Measurements from ENCODE around the gene RCL1.

The RCL1 gene

DNA sequence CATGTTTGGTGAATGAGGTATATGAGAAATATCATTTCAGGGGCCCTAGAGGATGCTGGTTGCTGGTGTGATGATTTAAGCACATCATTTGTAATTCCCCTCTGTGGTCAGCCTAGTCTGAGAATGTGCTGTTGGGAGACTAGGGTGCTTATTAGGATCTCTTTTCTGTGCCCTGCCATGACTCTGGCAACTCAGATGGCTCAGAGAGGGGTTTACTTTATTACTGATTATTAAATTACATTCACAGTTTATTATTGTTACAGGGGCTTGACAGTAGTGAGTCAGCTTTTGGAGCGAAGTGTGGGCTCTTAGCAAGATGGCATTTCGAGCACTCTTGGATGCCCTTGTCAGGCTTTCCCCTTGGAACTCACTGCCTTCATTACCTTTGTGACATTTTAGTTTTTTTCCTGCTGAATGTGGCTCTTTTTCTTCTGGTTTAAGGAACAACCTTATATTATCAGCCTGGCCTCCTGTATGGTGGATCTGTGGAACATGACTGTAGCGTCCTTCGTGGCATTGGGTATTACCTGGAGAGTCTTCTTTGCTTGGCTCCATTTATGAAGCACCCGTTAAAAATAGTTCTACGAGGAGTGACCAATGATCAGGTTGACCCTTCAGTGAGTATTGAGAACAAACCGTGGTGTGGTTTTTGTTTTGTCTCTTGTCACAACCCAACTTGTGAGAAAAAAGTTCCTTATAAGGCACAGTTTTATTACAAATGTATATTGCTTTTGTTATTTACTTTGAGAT lies 33.8 kb downstream of the RCL1 start:
- TF ChIP-seq CTCF (IDR thresholded peaks at IDR 0.05; ENCODE audit: low read depth, low read length) = no peak
- no peak for DNase-seq (ENCODE audit: low read depth in 2 of 2)
- H3K4me3 ChIP-seq (replicated peaks in 1 of 2; ENCODE audit: low read depth in 2 of 2, low read length in 2 of 2) = no peak overlapping the region

DNA sequence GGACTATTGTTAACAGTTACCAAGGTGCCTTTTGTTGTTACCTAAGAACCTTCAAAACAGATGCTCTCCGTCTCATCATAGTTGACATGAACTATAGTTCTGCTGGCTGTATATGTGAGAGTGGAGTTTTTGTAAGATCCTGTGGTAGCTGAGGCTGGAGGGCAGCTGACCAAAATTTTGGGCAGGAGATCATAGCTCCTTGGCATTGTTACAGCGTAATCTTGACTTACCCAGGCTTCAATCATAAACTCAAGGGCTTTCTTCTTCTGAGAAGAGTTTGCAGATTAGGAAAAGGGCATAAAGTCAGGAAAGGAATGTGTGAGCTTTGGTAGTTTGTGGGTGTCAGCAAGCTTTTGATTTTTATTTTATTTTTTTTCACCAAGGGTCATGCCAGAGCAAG lies 34.5 kb downstream of the RCL1 start:
- TF ChIP-seq CTCF (IDR thresholded peaks at IDR 0.05; ENCODE audit: low read depth, low read length) = no peak
- H3K4me3 ChIP-seq (replicated peaks in 1 of 2; ENCODE audit: low read depth in 2 of 2, low read length in 2 of 2) = no peak overlapping the region
- no peak for DNase-seq (ENCODE audit: low read depth in 2 of 2)

- TF ChIP-seq CTCF (IDR thresholded peaks at IDR 0.05; ENCODE audit: low read depth, low read length) = no peak
- peak; percentile 55 to 58 for DNase-seq (ENCODE audit: low read depth in 2 of 2)
- H3K4me3 ChIP-seq (replicated peaks in 1 of 2; ENCODE audit: low read depth in 2 of 2, low read length in 2 of 2) = no peak overlapping the region
These were observed 36.0 kb downstream of the RCL1 start for GRCh38 chr9:4828761-4829160.

GRCh38 chr9:4829969-4830368 lies 37.2 kb downstream of the RCL1 start:
- H3K4me3 ChIP-seq (replicated peaks in 1 of 2; ENCODE audit: low read depth in 2 of 2, low read length in 2 of 2) = no peak overlapping the region
- peak in 1 of 2 donors; percentile 48 for DNase-seq (ENCODE audit: low read depth in 2 of 2)
- no peak for TF ChIP-seq CTCF (IDR thresholded peaks at IDR 0.05; ENCODE audit: low read depth, low read length)

DNA sequence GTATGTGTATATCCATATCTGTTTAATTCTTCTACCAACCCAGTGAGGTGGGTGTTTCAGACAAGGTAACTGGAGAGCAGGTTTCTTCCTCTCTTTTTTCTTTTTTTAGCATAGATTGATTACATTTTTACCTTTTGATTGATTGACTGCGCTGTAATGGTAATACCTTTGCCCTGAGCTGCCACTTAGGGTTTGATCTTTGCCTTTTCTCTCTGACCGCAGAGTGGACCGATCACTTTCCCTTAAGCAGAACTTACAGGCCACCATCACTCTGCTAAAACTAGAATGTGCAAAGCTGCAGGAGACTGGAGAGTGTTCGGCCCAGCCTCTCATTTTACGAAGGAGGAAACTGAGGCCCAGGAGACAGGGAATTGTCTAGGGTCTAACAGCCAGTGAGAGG lies 38.0 kb downstream of the RCL1 start:
- DNase-seq (ENCODE audit: low read depth in 2 of 2) = no peak
- TF ChIP-seq CTCF (IDR thresholded peaks at IDR 0.05; ENCODE audit: low read depth, low read length) = no peak
- H3K4me3 ChIP-seq (replicated peaks in 1 of 2; ENCODE audit: low read depth in 2 of 2, low read length in 2 of 2) = no peak overlapping the region

DNA sequence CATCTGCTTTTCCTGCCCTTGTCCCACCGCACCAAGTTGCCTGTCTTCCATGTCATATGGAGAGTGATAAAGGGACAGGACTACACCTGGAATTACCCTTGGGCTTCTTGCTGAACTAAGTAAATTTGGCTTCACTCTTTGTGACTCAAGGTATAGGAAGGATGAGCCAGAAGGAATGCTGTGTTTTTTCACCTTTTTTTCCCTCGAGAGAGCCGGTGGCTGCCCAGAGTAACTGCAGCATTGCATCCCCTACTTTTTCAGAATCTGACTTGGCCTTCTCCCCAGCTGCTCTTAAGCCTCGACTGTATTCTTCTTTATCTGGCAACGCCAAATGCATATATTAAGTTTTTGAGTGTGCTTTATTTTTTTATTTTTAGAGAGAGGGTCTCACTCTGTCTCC lies 38.4 kb downstream of the RCL1 start:
- TF ChIP-seq CTCF (IDR thresholded peaks at IDR 0.05; ENCODE audit: low read depth, low read length) = no peak
- DNase-seq (ENCODE audit: low read depth in 2 of 2) = no peak
- H3K4me3 ChIP-seq (replicated peaks in 1 of 2; ENCODE audit: low read depth in 2 of 2, low read length in 2 of 2) = no peak overlapping the region

- DNase-seq (ENCODE audit: low read depth in 2 of 2) = no peak
- TF ChIP-seq CTCF (IDR thresholded peaks at IDR 0.05; ENCODE audit: low read depth, low read length) = no peak
- no peak overlapping the region for H3K4me3 ChIP-seq (replicated peaks in 1 of 2; ENCODE audit: low read depth in 2 of 2, low read length in 2 of 2)
These were observed 39.2 kb downstream of the RCL1 start for GRCh38 chr9:4831944-4832343.
